Common myeloid progenitor, CD34-positive (primary cell): ENCODE results near the gene SYNGAP1.
A peak's percentile ranks its signal among the peaks of the same experiment; 100 is the strongest.
"Not testable (repeated sequence)": the region's sequence is repeated elsewhere in the genome, so short reads cannot be mapped to it uniquely, and the experiment has no call there.

Source experiments
- CTCF ChIA-PET: fragments of 350-600 bp; sonication (Branson Sonifier 250); formaldehyde crosslinking; loops from one replicate; lab custom pipeline; 2021; ENCODE audit warnings: antibody characterized with exemption; lab: Charles Lee
- POLR2A ChIA-PET: fragments of 350-600 bp; sonication (Branson Sonifier 250); formaldehyde crosslinking; loops from one replicate; lab custom pipeline; 2021; ENCODE audit warnings: antibody characterized with exemption; lab: Charles Lee
- DNase-seq, 3 donors: peaks; one replicate each; pipeline versions ENCODE4 v3.0.0 to v3.0.0-alpha.2; 2013
- H3K27ac ChIP-seq, 2 experiments: 1 replicate in 1 of 2; 2 replicates in 1 of 2; pipeline ENCODE4 v1.7.0; 2013; ENCODE audit warnings: inconsistent platforms in 2 of 2, low read length in 2 of 2, mild to moderate bottlenecking in 2 of 2, low read depth in 1 of 2, moderate library complexity in 1 of 2; ENCODE audit not compliant: severe bottlenecking in 2 of 2, insufficient read depth in 1 of 2, poor library complexity in 1 of 2
- H3K27me3 ChIP-seq, 5 experiments: replicated peaks in 2 of 5; 1 replicate in 3 of 5; 2 replicates in 2 of 5; pipeline versions ENCODE4 v1.6.1 to v1.7.0; 2013; ENCODE audit warnings: low read length in 4 of 5, mild to moderate bottlenecking in 2 of 5, moderate library complexity in 2 of 5, inconsistent platforms in 1 of 5; ENCODE audit not compliant: insufficient read depth in 5 of 5, control insufficient read depth in 4 of 5
- H3K36me3 ChIP-seq, 4 experiments: 1 replicate in 2 of 4; 2 replicates in 2 of 4; pipeline versions ENCODE4 v1.6.1 to v1.7.0; 2013; ENCODE audit warnings: low read length in 3 of 4, control low read depth in 1 of 4, mild to moderate bottlenecking in 1 of 4; ENCODE audit not compliant: control insufficient read depth in 4 of 4, insufficient read depth in 4 of 4
- H3K4me1 ChIP-seq, 4 experiments: 1 replicate in 3 of 4; 2 replicates in 1 of 4; pipeline versions ENCODE4 v1.6.1 to v1.7.1; 2013; ENCODE audit warnings: low read length in 3 of 4, mild to moderate bottlenecking in 3 of 4, control low read depth in 1 of 4, inconsistent platforms in 1 of 4, moderate library complexity in 1 of 4; ENCODE audit not compliant: control insufficient read depth in 4 of 4, insufficient read depth in 4 of 4; ENCODE audit errors: control extremely low read depth in 1 of 4
- H3K4me3 ChIP-seq, 7 experiments: 1 replicate in 4 of 7; 2 replicates in 3 of 7; pipeline versions ENCODE4 v1.5.1 to v1.7.0; 2013; ENCODE audit warnings: mild to moderate bottlenecking in 7 of 7, low read length in 6 of 7, moderate library complexity in 6 of 7, inconsistent platforms in 2 of 7, low read depth in 2 of 7, control low read depth in 1 of 7; ENCODE audit not compliant: insufficient read depth in 4 of 7, control insufficient read depth in 1 of 7; ENCODE audit errors: extremely low read depth in 1 of 7
- H3K9me3 ChIP-seq, 5 experiments: 1 replicate in 4 of 5; 2 replicates in 1 of 5; pipeline versions ENCODE4 v1.6.1 to v1.7.1; 2013; ENCODE audit warnings: low read length in 4 of 5, mild to moderate bottlenecking in 2 of 5, inconsistent platforms in 1 of 5, low read depth in 1 of 5, moderate library complexity in 1 of 5; ENCODE audit not compliant: control insufficient read depth in 4 of 5, insufficient read depth in 2 of 5; ENCODE audit errors: control extremely low read depth in 1 of 5
- WGBS: methylation state at CpG from one replicate; pipeline ENCODE4 v1.1.5; 2013; ENCODE audit not compliant: insufficient coverage; 5-methylcytosine and 5-hydroxymethylcytosine counted together

Gene SYNGAP1

DNA sequence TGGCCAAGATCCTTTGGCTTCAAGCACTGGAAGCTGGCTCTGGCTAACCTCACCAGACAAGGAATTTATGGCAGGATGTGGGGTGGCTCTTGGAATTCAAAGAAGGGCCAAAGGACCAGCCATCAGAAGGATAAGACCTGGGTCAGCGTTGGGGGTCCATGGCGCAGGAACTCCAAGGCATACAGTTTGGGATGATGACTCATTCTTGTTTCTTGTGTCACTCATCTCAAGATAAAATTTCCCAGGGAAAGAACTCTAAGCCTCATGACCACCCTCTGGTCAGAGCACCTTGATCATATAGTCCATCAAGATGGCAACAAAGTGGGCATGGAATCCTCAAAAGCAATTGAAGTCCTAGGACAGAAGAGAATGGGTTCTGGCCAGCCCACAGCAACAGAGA lies 39.4 kb downstream of the SYNGAP1 start:
- ChIA-PET CTCF (no interaction called here), POLR2A (no interaction called here)
- WGBS, result 100% methylated on average over 2 of the region's 2 CpGs

GRCh38 chr6:33466075-33466735 lies 46.3 kb downstream of the SYNGAP1 start:
- no peaks in the 10 kb centered on the region for H3K9me3 ChIP-seq
- H3K27ac ChIP-seq, result no peak overlapping the region
- no peak overlapping the region for H3K4me3 ChIP-seq
- H3K4me1 ChIP-seq, result no peaks in the 10 kb centered on the region
- H3K27me3 ChIP-seq, result no peaks in the 10 kb centered on the region
- no peak for DNase-seq
- H3K36me3 ChIP-seq, result no peaks in the 10 kb centered on the region
- ChIA-PET POLR2A (no interaction called here), CTCF (no interaction called here)
- 94% methylated on average over 4 of the region's 4 CpGs for WGBS

More for the DNA sequence above, 39.4 kb downstream of the SYNGAP1 start:
- peaks cover 0 to 9% (median 9%) of the 10 kb centered on the region in 4 experiments for H3K4me1 ChIP-seq
- no peak overlapping the region for H3K27ac ChIP-seq
- H3K36me3 ChIP-seq, result peaks cover 2 to 15% (median 10%) of the 10 kb centered on the region in 4 experiments
- no peak for DNase-seq
- no peak overlapping the region for H3K4me3 ChIP-seq
- H3K9me3 ChIP-seq, result peaks cover 0 to 2% (median 0%) of the 10 kb centered on the region in 5 experiments
- H3K27me3 ChIP-seq, result no peaks in the 10 kb centered on the region

DNA sequence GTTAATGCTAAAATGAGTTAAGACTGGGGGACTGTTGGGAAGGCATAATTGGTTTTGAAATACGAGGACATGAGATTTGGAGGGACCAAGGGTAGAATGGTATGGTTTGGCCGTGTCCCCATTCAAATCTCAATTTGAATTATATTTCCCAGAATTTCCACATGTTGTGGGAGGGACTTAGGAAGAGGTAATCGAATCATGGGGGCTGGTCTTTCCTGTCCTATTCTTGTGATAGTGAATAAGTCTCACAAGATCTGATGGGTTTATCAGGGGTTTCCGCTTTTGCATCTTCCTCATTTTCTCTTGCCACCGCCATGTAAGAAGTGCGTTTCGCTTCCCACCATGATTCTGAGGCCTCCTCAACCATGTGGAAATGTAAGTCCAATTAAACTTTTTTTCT lies 47.2 kb downstream of the SYNGAP1 start:
- H3K4me3 ChIP-seq, result no peak overlapping the region
- no peaks in the 10 kb centered on the region for H3K36me3 ChIP-seq
- no peaks in the 10 kb centered on the region for H3K27me3 ChIP-seq
- 94% methylated on average over 5 of the region's 7 CpGs for WGBS
- no peaks in the 10 kb centered on the region for H3K4me1 ChIP-seq
- no peaks in the 10 kb centered on the region for H3K9me3 ChIP-seq
- no peak for DNase-seq
- POLR2A ChIA-PET, result no interaction called here
- H3K27ac ChIP-seq, result no peak overlapping the region
- CTCF ChIA-PET, result no interaction called here

DNA sequence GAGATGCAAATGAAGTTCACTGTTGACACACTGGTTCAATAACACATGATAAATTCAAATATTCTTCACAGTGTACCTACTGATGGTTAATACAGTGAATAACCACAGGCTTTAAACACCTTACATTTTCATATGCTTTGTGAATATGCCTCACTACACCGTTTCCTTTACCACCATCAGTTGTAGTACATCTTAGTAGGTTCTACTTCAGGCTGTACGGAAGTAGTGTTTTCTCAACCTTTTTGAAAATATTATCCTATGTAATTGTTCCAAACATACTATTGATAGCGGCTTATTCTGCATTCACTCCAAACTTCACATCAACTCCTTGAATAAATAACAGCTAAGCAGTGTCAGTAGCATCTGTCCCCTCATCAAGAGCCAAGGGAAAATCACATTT lies 49.8 kb downstream of the SYNGAP1 start:
- POLR2A ChIA-PET, result no interaction called here
- Histone ChIP-seq H3K4me1 (no peaks in the 10 kb centered on the region), H3K27ac (no peak overlapping the region), H3K27me3 (no peaks in the 10 kb centered on the region), H3K4me3 (no peak overlapping the region), H3K36me3 (no peaks in the 10 kb centered on the region), H3K9me3 (no peaks in the 10 kb centered on the region)
- WGBS, result 100% methylated on average over 2 of the region's 3 CpGs
- DNase-seq, result no peak
- CTCF ChIA-PET, result interaction anchor here (1.0 kb wide), 1 partner anchor 11 kb away, joined by 3 read pairs; no protein-coding TSS in a partner anchor

DNA sequence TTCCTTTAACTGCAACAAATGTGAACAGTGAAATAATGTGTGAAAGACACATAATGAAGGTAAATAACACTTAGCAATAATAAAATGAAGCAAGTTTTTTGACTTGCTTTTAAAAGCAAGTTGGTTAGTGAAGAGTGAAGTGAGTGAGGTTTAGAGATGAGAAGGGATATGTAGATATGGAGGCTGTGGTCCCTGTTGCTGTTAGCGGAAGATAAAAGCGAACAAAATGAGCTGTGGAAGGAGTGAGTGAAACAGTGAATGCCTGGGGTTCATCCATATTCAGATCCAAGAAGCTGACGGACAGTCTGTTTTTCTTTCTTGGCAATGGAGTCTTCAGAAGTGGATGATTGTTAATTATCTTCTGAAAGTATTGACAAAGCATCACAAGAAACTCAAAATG lies 58.0 kb downstream of the SYNGAP1 start:
- ChIA-PET CTCF (interaction anchor here (1.0 kb wide), 1 partner anchor 12 kb away, joined by 4 read pairs; no protein-coding TSS in a partner anchor), POLR2A (no interaction called here)
- no peak overlapping the region for H3K4me3 ChIP-seq
- H3K27ac ChIP-seq, result no peak overlapping the region
- peak in 1 of 3 donors; percentile 9 for DNase-seq
- no peaks in the 10 kb centered on the region for H3K36me3 ChIP-seq
- no peaks in the 10 kb centered on the region for H3K9me3 ChIP-seq
- no peaks in the 10 kb centered on the region for H3K27me3 ChIP-seq
- WGBS, result 100% methylated on average over 3 of the region's 3 CpGs
- no peaks in the 10 kb centered on the region for H3K4me1 ChIP-seq

GRCh38 chr6:33481192-33481591 lies 61.3 kb downstream of the SYNGAP1 start:
- Histone ChIP-seq H3K36me3 (no peaks in the 10 kb centered on the region), H3K27me3 (no peaks in the 10 kb centered on the region), H3K4me1 (no peaks in the 10 kb centered on the region), H3K9me3 (no peaks in the 10 kb centered on the region), H3K27ac (no peak overlapping the region), H3K4me3 (no peak overlapping the region)
- ChIA-PET CTCF (interaction anchor here (0.8 to 1.4 kb wide), 3 partner anchors 33 to 50 kb away, joined by 3 to 4 read pairs (median 3); no protein-coding TSS in a partner anchor), POLR2A (no interaction called here)
- peak; percentile 17 to 27 (median 23) for DNase-seq
- WGBS, result 40% methylated on average over 1 of the region's 1 CpG

DNA sequence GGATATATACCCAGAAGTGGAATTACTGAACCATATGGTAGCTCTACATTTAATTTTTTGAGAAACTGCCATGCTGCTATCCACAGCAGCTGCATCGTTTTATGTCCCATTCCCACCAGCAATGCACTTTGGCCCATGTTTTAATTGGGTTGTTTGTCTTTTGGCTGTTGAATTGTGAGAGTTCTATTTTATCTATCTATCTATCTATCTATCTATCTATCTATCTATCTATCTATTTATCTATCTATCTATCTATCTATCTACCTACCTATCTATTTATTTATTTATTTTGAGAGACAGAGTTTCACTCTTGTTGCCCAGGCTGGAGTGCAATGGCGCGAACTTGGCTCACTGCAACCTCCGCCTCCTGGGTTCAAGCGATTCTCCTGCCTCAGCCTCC lies 62.8 kb downstream of the SYNGAP1 start:
- 96% methylated on average over 4 of the region's 5 CpGs for WGBS
- H3K27ac ChIP-seq, H3K36me3 ChIP-seq, DNase-seq, H3K4me3 ChIP-seq, CTCF ChIA-PET, H3K4me1 ChIP-seq, H3K27me3 ChIP-seq, H3K9me3 ChIP-seq, POLR2A ChIA-PET: not testable (repeated sequence)
